HG03460 (cell line): ENCODE data around the gene NSL1.

ENCODE experiments used
- ATAC-seq: cut with Tn5 transposase; IDR thresholded peaks from one replicate; pipeline ENCODE4 v1.9.1; 2021; ENCODE audit not compliant: unreplicated experiment

Gene NSL1, protein sequence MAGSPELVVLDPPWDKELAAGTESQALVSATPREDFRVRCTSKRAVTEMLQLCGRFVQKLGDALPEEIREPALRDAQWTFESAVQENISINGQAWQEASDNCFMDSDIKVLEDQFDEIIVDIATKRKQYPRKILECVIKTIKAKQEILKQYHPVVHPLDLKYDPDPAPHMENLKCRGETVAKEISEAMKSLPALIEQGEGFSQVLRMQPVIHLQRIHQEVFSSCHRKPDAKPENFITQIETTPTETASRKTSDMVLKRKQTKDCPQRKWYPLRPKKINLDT

GRCh38 chr1:212791676-212792395 is at the start of gene NSL1, which contains the start of gene TATDN3:
Gene NSL1, minus strand, starts transcription at chr1:212791777. Its CDS starts 14 bp downstream, at chr1:212791763.
Gene TATDN3, plus strand, starts transcription at chr1:212791894. Its CDS starts 28 bp downstream, at chr1:212791922.
- ATAC-seq: peak; percentile 55

- ATAC-seq: no peak
Observed at GRCh38 chr1:212838145-212838544, 46.6 kb upstream of the NSL1 start.

- peak; percentile 84 for ATAC-seq
Observed at GRCh38 chr1:212833211-212834207, 41.9 kb upstream of the NSL1 start.

DNA sequence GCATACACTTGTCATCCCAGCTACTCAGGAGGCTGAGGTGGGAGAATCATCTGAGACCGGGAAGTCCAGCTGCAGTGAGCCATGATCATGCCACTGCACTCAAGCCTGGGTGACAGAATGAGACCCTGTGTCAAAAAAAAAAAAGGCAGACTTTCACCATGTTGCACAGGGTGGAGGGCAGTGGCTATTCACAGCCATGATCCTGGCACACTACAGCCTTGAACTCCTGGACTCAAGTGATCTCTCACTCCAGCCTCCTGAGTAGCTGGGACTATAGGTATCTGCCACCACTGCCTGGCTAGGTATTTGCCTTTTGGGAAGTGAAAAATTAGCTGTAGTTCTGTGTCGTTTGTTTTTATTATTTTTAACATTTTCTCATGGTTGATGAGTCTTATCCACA is 36.8 kb upstream of the NSL1 start:
- no peak for ATAC-seq

DNA sequence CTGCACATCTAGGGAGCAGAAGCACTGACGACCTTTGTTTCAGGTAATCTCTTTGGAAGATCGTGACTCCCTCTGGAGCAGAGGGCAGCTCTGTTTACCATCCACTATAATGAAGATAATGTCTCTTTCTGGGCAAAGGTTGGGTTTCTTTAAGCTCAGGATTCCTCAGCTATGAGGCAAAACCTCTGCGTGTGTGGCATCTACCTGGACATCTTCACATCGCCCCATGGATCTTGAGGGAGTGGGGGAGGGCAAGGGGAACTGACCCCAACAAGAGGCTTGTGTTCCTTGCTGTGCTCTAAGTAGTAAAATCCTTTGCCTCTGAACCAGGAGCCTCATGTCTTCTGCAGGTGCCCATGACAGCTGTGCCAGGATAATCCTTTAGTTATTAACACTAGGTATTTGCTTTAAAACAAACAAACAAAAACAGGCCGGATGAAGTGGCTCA is 36.3 kb upstream of the NSL1 start:
- ATAC-seq: no peak

DNA sequence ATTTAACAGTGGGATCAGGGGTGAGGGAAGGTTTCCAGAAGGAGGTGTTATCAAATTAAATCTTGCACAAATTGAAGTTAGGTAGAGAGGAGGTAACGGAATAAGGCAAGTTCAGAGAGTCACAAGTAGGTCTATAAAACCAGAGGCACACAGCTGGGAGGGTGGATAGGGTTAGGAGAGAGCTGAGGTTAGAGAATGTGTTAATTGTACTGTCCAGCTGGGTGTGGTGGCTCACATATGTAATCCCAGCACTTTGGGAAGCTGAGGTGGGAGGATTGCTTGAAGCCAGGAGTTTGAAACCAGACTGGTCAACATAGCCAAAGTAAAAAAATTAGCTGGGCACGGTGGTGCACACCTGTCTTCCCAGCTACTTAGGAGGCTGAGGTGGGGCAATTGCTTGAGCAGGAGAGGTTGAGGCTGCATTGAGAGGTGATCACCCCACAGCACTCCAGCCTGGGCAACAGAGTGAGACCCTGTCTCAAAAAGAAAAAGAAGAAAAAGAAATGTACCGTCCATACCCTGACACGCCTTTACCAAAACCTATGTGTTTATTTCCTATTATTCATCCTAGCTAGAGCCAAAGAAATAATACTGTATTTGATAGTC is 35.7 kb upstream of the NSL1 start:
- no peak for ATAC-seq

GRCh38 chr1:212825798-212826452 is 34.3 kb upstream of the NSL1 start:
- ATAC-seq: no peak

GRCh38 chr1:212824201-212824600 is 32.6 kb upstream of the NSL1 start:
- no peak for ATAC-seq

GRCh38 chr1:212822956-212823355 is 31.4 kb upstream of the NSL1 start:
- ATAC-seq: no peak

DNA sequence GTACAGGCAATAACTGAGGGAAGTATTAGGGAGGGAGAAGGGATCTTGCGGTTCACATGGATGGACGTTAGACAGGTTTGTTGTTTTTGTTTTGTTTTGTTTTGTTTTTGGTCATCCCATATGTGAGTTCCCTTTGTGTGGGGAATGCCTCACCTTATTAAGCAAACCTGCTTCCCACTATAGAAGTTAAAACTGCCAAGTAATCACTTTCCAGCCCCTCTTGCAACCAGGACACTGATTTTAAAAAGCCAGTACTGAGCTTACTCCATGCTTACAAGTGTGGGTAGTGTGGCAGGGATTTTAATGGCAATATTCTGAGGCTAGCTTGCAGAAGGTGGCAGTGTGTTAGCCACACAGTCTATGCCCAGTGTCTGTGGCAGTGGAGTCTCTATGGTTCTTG is 29.4 kb upstream of the NSL1 start:
- ATAC-seq: no peak

GRCh38 chr1:212819726-212820125 is 28.1 kb upstream of the NSL1 start:
- ATAC-seq: peak; percentile 76

DNA sequence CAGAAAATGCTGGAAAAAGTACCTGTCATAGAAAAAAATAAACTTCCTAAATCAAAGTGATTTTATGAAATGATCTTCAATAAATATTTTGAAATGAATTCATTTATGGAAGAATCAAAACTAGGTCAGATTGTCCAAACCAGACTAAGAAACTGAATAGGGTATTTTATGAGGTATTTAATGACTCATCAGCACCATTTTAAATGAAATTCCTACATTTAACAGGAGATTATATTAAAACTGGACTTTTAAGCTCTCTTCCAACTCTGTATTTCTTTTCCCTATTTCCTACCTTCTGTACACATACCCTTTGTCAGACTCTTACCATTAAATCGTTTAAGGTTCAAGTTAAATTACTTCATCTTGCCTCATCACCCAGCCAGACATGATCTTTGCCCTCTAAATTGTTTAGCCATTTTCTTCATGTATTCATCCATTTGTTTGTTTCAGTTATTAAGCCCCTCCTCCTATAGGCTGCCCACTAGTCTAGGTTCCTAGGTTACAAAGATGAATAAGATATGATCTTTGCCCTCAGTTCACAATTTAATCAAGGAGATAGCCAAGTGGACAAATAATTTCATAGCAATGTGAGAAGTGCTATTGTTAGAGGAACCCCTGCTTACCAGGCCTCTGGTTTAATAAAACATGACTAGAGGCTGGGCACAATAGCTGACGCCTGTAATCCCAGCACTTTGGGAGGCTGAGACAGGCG is 25.1 kb upstream of the NSL1 start:
- no peak for ATAC-seq

DNA sequence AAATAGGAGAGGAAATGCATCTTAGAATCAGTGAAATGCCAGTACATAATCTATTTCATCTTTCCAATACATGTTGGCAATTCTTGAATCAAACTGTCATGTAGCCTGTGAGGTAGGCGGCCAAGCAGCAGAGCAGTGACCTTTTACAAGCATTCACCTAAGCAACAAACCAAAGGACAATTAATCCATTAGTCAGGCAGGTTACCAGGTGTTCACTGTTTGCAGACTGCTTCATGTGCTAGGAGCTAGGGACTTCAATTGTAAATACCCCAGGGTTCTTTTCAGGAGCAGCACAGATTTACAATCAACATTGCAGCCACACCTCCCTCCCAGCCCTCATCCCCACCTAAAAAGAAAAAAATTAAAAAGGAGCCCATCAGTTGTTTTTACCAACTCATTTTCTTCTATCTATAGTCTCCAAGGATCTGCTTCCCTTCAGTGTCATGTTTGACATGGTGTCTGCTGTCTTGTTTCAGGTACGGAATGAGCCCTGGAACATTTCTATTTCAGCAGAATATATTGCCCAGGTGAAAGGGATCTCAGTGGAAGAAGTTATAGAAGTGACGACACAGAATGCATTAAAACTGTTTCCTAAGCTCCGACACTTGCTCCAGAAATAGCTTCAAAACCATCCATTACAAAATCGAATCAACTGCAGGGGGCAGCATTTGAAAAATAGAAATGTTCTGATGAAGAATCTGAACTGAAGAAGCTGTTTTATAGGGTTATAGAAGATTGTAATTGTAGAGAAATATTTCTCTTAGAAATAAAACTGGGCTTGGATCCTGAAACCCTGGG is 23.2 kb upstream of the NSL1 start:
- ATAC-seq: no peak

DNA sequence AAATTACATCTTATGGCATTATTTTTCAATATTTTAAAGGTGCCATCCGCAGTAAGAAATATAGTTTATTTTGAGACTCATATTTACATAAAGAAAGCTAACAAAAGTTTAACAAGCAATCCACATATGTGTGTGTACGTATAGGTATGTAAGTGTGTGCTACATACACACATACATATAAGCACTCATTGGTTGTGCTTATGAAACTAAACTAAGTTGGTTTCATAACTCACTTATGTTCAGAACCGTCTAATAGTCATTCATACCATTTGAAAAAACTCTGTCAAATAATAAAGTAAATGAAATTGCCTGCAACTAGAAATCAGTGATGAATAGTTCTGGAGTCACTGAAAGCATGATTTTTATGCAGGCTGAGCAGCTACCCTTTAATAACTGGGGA is 14.2 kb upstream of the NSL1 start:
- no peak for ATAC-seq

GRCh38 chr1:212797681-212798080 is 6.1 kb upstream of the NSL1 start:
- no peak for ATAC-seq

DNA sequence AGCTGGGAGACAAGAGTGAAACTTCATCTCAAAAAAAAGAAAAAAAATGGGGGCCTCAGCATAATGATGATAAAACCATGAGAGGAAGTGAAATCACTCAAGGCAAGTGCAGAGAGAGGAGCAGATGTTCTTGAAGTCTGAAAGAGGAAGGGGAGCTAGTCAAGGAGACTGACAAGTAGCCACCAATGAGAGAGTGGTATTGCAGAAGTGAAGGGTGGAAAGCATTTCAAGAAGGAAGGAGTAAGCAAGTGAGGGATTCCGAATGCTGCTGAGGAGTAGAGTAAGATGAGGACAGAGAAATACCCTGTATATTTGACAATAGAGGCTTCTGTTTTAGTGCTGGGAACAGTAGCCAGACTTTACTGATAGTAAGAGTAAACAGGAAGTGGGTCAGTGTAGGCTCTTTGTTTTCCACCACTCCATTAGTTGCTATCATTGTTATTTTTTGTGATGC is 3.0 kb upstream of the NSL1 start:
- peak; percentile 82 for ATAC-seq

DNA sequence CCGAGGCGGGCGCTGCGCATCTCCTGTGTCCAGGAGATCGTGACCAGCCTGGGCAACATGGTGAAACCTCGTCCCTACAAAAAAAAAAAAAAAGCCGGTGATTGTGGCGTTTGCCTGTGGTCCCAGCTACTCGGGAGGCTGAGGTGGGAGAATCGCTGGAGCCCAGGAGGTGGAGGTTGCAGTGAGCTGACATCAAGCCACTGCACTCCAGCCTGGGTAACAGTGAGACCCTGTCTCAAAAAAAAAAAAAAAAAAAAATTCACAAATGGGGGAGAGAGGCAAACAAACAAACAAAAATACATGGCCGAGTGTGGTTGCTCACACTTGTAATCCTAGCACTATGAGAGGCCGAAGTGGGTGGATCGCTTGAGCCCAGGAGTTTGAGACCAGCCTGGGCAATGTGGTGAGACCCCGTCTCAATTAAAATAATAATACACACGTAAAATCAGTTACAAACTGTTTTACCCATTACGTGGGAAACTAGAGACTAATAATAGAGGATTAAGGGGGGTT is 875 bp upstream of the NSL1 start:
- no peak for ATAC-seq

GRCh38 chr1:212791261-212791675 is 309 bp downstream of the NSL1 start:
- ATAC-seq: peak; percentile 26
